ENCODE data around the gene CRADD.

Gene CRADD

DNA sequence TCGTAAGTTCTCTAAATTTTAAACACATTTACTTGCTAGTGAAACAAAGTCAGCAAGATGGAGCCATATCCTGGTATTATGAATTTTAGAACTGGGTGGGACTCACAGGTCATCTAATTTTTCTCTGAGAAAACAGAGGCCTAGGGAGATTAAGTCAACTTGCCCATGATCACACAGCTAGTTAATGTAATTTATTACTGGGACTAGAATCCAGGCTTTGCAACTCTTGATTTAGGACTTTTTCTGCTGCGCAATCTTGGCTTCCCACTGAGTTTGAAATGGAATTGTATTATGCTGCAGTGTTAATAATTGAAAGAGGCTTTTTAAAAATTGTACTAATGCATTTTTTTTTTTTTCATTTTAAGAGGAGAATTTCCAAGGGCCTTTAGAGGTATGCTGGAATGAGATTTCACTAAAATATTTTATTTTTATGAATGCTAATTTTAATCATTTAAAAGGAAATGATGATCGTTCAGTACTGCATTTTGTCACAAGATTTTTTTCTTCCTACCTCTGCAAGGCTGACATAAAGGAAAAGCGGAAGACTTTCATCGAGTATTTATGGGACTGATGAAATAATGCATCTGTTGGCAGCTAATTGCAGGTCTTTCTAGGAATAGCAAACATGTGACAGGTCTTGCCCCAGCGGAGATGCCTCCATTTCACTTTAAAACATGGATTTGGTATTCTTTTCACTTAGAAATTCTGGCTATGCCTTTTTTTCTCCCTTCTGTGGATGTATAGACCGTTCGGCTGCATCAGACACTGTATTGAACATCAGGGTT, 9.6 kb downstream of the CRADD start:
- H3K4me1 ChIP-seq (ENCODE audit: control insufficient read depth, insufficient read depth, low read length, poor library complexity, severe bottlenecking) = peaks cover 3% of the 10 kb centered on the region
- H3K9me3 ChIP-seq (ENCODE audit: control insufficient read depth, low read length) = no peaks in the 10 kb centered on the region
- no peak overlapping the region for H3K27ac ChIP-seq (ENCODE audit: low read depth, low read length, severe bottlenecking)
- WGBS, 2 experiments (ENCODE audit: insufficient coverage in 2 of 2) = 98% methylated on average over 4 of the region's 8 CpGs; no CpG with 5 or more reads in 1 of the 2 experiments
- H3K36me3 ChIP-seq (ENCODE audit: control insufficient read depth, insufficient read depth, low read length) = no peaks in the 10 kb centered on the region
- H3K4me3 ChIP-seq (ENCODE audit: extremely low read depth, insufficient read depth, low read length, poor library complexity, severe bottlenecking) = no peak overlapping the region

- WGBS, 2 experiments (ENCODE audit: insufficient coverage in 2 of 2) = no CpG with 5 or more reads among the region's 2 CpGs
- no peaks in the 10 kb centered on the region for H3K36me3 ChIP-seq (ENCODE audit: control insufficient read depth, insufficient read depth, low read length)
- no peaks in the 10 kb centered on the region for H3K9me3 ChIP-seq (ENCODE audit: control insufficient read depth, low read length)
- no peak overlapping the region for H3K27ac ChIP-seq (ENCODE audit: low read depth, low read length, severe bottlenecking)
- no peak overlapping the region for H3K4me3 ChIP-seq (ENCODE audit: extremely low read depth, insufficient read depth, low read length, poor library complexity, severe bottlenecking)
- H3K4me1 ChIP-seq (ENCODE audit: control insufficient read depth, insufficient read depth, low read length, poor library complexity, severe bottlenecking) = no peaks in the 10 kb centered on the region
Observed at GRCh38 chr12:93689076-93689834, 12.1 kb downstream of the CRADD start.

GRCh38 chr12:93696462-93696861, 19.3 kb downstream of the CRADD start:
- H3K36me3 ChIP-seq (ENCODE audit: control insufficient read depth, insufficient read depth, low read length) = no peaks in the 10 kb centered on the region
- no peak overlapping the region for H3K27ac ChIP-seq (ENCODE audit: low read depth, low read length, severe bottlenecking)
- H3K4me3 ChIP-seq (ENCODE audit: extremely low read depth, insufficient read depth, low read length, poor library complexity, severe bottlenecking) = no peak overlapping the region
- peaks cover 26% of the 10 kb centered on the region for H3K4me1 ChIP-seq (ENCODE audit: control insufficient read depth, insufficient read depth, low read length, poor library complexity, severe bottlenecking)
- H3K9me3 ChIP-seq (ENCODE audit: control insufficient read depth, low read length) = no peaks in the 10 kb centered on the region

GRCh38 chr12:93698307-93699092, 21.3 kb downstream of the CRADD start:
- Histone ChIP-seq H3K4me3 (ENCODE audit: extremely low read depth, insufficient read depth, low read length, poor library complexity, severe bottlenecking) (no peak overlapping the region), H3K36me3 (ENCODE audit: control insufficient read depth, insufficient read depth, low read length) (no peaks in the 10 kb centered on the region), H3K4me1 (ENCODE audit: control insufficient read depth, insufficient read depth, low read length, poor library complexity, severe bottlenecking) (peaks cover 44% of the 10 kb centered on the region), H3K27ac (ENCODE audit: low read depth, low read length, severe bottlenecking) (peak overlapping the region; percentile 50), H3K9me3 (ENCODE audit: control insufficient read depth, low read length) (no peaks in the 10 kb centered on the region)
- WGBS, 2 experiments (ENCODE audit: insufficient coverage in 2 of 2) = 0 to 43% methylated on average over 1 to 2 of the region's 3 CpGs

DNA sequence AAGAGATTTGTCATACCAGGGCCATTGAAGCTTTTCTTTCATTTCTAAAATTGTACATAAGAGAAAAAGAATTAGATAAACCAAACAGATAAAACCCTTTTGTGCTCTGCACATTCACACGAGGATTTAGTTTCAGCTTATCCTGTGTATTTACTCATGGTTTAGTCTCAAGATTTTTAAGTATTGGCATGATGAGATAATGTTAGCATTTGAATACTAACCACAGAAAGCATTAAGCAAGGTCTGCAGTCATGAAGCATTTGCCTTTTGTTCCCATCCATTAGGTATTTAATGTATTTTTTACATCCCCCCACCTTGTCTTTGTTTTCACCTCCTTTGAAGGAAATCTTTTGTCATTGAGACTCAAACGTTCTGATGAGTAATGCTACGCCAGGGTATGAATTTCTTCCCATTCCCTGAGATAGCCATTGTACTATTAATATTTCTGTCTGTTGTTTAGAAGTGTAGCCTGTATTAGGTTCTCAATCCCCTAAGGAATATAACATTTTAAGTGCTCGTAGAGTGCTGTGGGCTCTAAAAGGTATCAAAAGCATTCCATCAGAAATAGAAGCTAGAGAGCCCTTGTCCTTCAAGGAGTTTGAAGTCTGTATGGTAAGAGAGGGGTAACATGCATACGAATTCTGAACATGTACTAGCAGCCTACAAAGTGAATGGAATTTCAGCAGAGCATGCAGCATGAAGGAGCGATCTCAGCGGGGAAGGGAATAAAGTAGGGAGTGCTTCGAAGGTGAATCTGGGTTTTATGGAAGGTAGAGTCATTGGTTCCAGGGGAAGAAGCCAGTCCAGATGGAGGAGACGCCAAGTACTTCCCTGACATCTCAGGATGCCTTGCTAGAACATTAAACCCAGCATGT, 22.3 kb downstream of the CRADD start:
- 70 to 84% methylated on average over 4 to 6 of the region's 9 CpGs for WGBS, 2 experiments (ENCODE audit: insufficient coverage in 2 of 2)
- H3K9me3 ChIP-seq (ENCODE audit: control insufficient read depth, low read length) = no peaks in the 10 kb centered on the region
- no peak overlapping the region for H3K4me3 ChIP-seq (ENCODE audit: extremely low read depth, insufficient read depth, low read length, poor library complexity, severe bottlenecking)
- peak overlapping the region; percentile 50 for H3K27ac ChIP-seq (ENCODE audit: low read depth, low read length, severe bottlenecking)
- H3K4me1 ChIP-seq (ENCODE audit: control insufficient read depth, insufficient read depth, low read length, poor library complexity, severe bottlenecking) = peaks cover 44% of the 10 kb centered on the region
- H3K36me3 ChIP-seq (ENCODE audit: control insufficient read depth, insufficient read depth, low read length) = no peaks in the 10 kb centered on the region

GRCh38 chr12:93702707-93703315, 25.6 kb downstream of the CRADD start:
- Histone ChIP-seq H3K9me3 (ENCODE audit: control insufficient read depth, low read length) (no peaks in the 10 kb centered on the region), H3K4me1 (ENCODE audit: control insufficient read depth, insufficient read depth, low read length, poor library complexity, severe bottlenecking) (peaks cover 43% of the 10 kb centered on the region), H3K4me3 (ENCODE audit: extremely low read depth, insufficient read depth, low read length, poor library complexity, severe bottlenecking) (no peak overlapping the region), H3K36me3 (ENCODE audit: control insufficient read depth, insufficient read depth, low read length) (no peaks in the 10 kb centered on the region), H3K27ac (ENCODE audit: low read depth, low read length, severe bottlenecking) (no peak overlapping the region)
- 86 to 100% methylated on average over 1 to 2 of the region's 3 CpGs for WGBS, 2 experiments (ENCODE audit: insufficient coverage in 2 of 2)

GRCh38 chr12:93704122-93704521, 26.9 kb downstream of the CRADD start:
- Histone ChIP-seq H3K4me3 (ENCODE audit: extremely low read depth, insufficient read depth, low read length, poor library complexity, severe bottlenecking) (no peak overlapping the region), H3K36me3 (ENCODE audit: control insufficient read depth, insufficient read depth, low read length) (no peaks in the 10 kb centered on the region), H3K9me3 (ENCODE audit: control insufficient read depth, low read length) (peaks cover 7% of the 10 kb centered on the region), H3K27ac (ENCODE audit: low read depth, low read length, severe bottlenecking) (no peak overlapping the region), H3K4me1 (ENCODE audit: control insufficient read depth, insufficient read depth, low read length, poor library complexity, severe bottlenecking) (peaks cover 35% of the 10 kb centered on the region)

- peaks cover 11% of the 10 kb centered on the region for H3K9me3 ChIP-seq (ENCODE audit: control insufficient read depth, low read length)
- H3K4me3 ChIP-seq (ENCODE audit: extremely low read depth, insufficient read depth, low read length, poor library complexity, severe bottlenecking) = no peak overlapping the region
- 86 to 88% methylated on average over 4 of the region's 4 CpGs for WGBS, 2 experiments (ENCODE audit: insufficient coverage in 2 of 2)
- no peaks in the 10 kb centered on the region for H3K36me3 ChIP-seq (ENCODE audit: control insufficient read depth, insufficient read depth, low read length)
- H3K4me1 ChIP-seq (ENCODE audit: control insufficient read depth, insufficient read depth, low read length, poor library complexity, severe bottlenecking) = peaks cover 30% of the 10 kb centered on the region
- H3K27ac ChIP-seq (ENCODE audit: low read depth, low read length, severe bottlenecking) = no peak overlapping the region
Observed at GRCh38 chr12:93704625-93705024, 27.4 kb downstream of the CRADD start.

DNA sequence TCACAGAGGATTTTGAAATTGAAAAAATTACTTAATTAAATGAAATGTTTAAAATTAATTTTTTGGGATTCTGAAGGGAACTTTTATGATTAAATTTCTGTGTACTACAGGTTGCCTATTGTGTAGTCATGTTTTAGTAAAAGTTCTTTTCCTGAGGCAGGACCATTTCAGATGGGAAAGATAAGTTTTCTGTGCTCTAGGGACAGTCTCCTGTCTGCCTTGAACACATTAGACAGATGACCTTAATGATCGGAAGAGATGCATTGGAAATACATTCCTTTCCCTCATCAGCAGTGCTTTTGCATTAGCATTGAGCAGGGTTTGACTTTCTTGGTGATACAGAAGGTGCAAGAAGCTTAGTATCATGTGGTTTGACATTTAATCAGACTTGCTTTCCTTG, 28.1 kb downstream of the CRADD start:
- no peak overlapping the region for H3K4me3 ChIP-seq (ENCODE audit: extremely low read depth, insufficient read depth, low read length, poor library complexity, severe bottlenecking)
- H3K27ac ChIP-seq (ENCODE audit: low read depth, low read length, severe bottlenecking) = no peak overlapping the region
- H3K36me3 ChIP-seq (ENCODE audit: control insufficient read depth, insufficient read depth, low read length) = no peaks in the 10 kb centered on the region
- no CpG with 5 or more reads among the region's 1 CpG for WGBS, 2 experiments (ENCODE audit: insufficient coverage in 2 of 2)
- H3K4me1 ChIP-seq (ENCODE audit: control insufficient read depth, insufficient read depth, low read length, poor library complexity, severe bottlenecking) = peaks cover 26% of the 10 kb centered on the region
- peaks cover 17% of the 10 kb centered on the region for H3K9me3 ChIP-seq (ENCODE audit: control insufficient read depth, low read length)

- Histone ChIP-seq H3K9me3 (ENCODE audit: control insufficient read depth, low read length) (peaks cover 17% of the 10 kb centered on the region), H3K36me3 (ENCODE audit: control insufficient read depth, insufficient read depth, low read length) (no peaks in the 10 kb centered on the region), H3K4me1 (ENCODE audit: control insufficient read depth, insufficient read depth, low read length, poor library complexity, severe bottlenecking) (peaks cover 23% of the 10 kb centered on the region), H3K27ac (ENCODE audit: low read depth, low read length, severe bottlenecking) (no peak overlapping the region), H3K4me3 (ENCODE audit: extremely low read depth, insufficient read depth, low read length, poor library complexity, severe bottlenecking) (no peak overlapping the region)
- 83 to 100% methylated on average over 1 to 2 of the region's 2 CpGs for WGBS, 2 experiments (ENCODE audit: insufficient coverage in 2 of 2)
Observed at GRCh38 chr12:93706387-93706786, 29.2 kb downstream of the CRADD start.

All from mesodermal cell (in vitro differentiated cells).